ENCODE measurements around the gene ZDHHC4. TPM values are rescaled to one million over a fixed set of nuclear protein-coding genes. Genes with fewer than 3 reads are reported as not detected.
A peak's percentile ranks its signal among the peaks of the same experiment; 100 is the strongest.

The ZDHHC4 gene
- total and polyA plus RNA-seq, 9 donors: 35.9 to 92.0 (median 47.8) TPM

GRCh38 chr7:6636741-6637543, 59.7 kb downstream of the ZDHHC4 start, which contains the start of gene ZNF316:
Gene ZNF316 (plus strand): TSS chr7:6637318. CDS start chr7:6642410, 5,092 bp downstream.
- no peaks in the 10 kb centered on the region for H3K9me3 ChIP-seq
- H3K4me3 ChIP-seq: peak within 1 kb of the TSS; percentile 97
- peaks cover 9% of the 10 kb centered on the region for H3K4me1 ChIP-seq (ENCODE audit: insufficient read depth)
- H3K27me3 ChIP-seq: no peaks in the 10 kb centered on the region
- TF ChIP-seq EP300 (IDR thresholded peaks at IDR 0.05) (no peak), POLR2A (IDR thresholded peaks at IDR 0.05) (peak; percentile 46)
- H3K36me3 ChIP-seq: no peaks in the 10 kb centered on the region
- 0 to 1% (median 1%) methylated on average over 28 to 104 of the region's 104 CpGs for WGBS, 3 donors
- peak; percentile 59 to 80 (median 78) for DNase-seq
- intact Hi-C loops (cut with DNase I): no loop called here
- peak within 1 kb of the TSS; percentile 57 to 86 for H3K27ac ChIP-seq

GRCh38 chr7:6637544-6638229, 60.4 kb downstream of the ZDHHC4 start:
- no peak for TF ChIP-seq EP300 (IDR thresholded peaks at IDR 0.05)
- no peak for TF ChIP-seq CTCF (IDR thresholded peaks at IDR 0.05)
- TF ChIP-seq POLR2A (IDR thresholded peaks at IDR 0.05): no peak
- H3K27ac ChIP-seq: peak overlapping the region in 1 of 2 donors; percentile 41
- DNase-seq: peak in 2 of 5 donors; percentile 54 to 62
- intact Hi-C loops (cut with DNase I): no loop called here
- H3K9me3 ChIP-seq: no peaks in the 10 kb centered on the region
- H3K4me1 ChIP-seq (ENCODE audit: insufficient read depth): peaks cover 9% of the 10 kb centered on the region
- no peaks in the 10 kb centered on the region for H3K36me3 ChIP-seq
- peak overlapping the region; percentile 97 for H3K4me3 ChIP-seq
- H3K27me3 ChIP-seq: no peaks in the 10 kb centered on the region
- WGBS, 3 donors: 1% methylated on average over 12 to 60 of the region's 60 CpGs

Other genes starting within 250 kb of the ZDHHC4 start
- 10 to 100 TPM; 13.5 to 27.2 (median 18.6) TPM for gene FAM220A, start 228.5 kb upstream of the ZDHHC4 start, total RNA-seq
- 10 to 100 TPM; 12.1 to 14.2 TPM for gene FAM220A, start 228.5 kb upstream of the ZDHHC4 start, polyA plus RNA-seq
- gene RAC1, start 202.9 kb upstream of the ZDHHC4 start, total RNA-seq: 100 to 1,000 TPM; 101 to 208 (median 198) TPM
- 100 to 1,000 TPM; 153 to 389 TPM for gene RAC1, start 202.9 kb upstream of the ZDHHC4 start, polyA plus RNA-seq
- 10 to 100 TPM; 11.5 to 22.4 (median 15.5) TPM for gene DAGLB, start 129.5 kb upstream of the ZDHHC4 start, total RNA-seq
- 10 to 100 TPM in 1 of 2 donors, 1 to 10 TPM in 1; 8.8 to 10.7 TPM for gene DAGLB, start 129.5 kb upstream of the ZDHHC4 start, polyA plus RNA-seq
- gene KDELR2, start 93.3 kb upstream of the ZDHHC4 start, total RNA-seq: 100 to 1,000 TPM in 2 of 7 donors, 10 to 100 TPM in 5; 55.3 to 151 (median 93.3) TPM
- 100 to 1,000 TPM in 1 of 2 donors, 10 to 100 TPM in 1; 70.9 to 157 TPM for gene KDELR2, start 93.3 kb upstream of the ZDHHC4 start, polyA plus RNA-seq
- under 1 TPM in 6 of 7 donors, not detected in 1; 0.34 to 0.51 (median 0.40) TPM for gene GRID2IP, start 26.0 kb upstream of the ZDHHC4 start, total RNA-seq
- under 1 TPM; 0.07 to 0.15 TPM for gene GRID2IP, start 26.0 kb upstream of the ZDHHC4 start, polyA plus RNA-seq
- 10 to 100 TPM; 20.3 to 35.0 (median 30.4) TPM for gene INTS15, start 12.6 kb downstream of the ZDHHC4 start, total RNA-seq
- 10 to 100 TPM; 20.9 to 24.8 TPM for gene INTS15, start 12.6 kb downstream of the ZDHHC4 start, polyA plus RNA-seq
- gene ZNF853, start 38.2 kb downstream of the ZDHHC4 start, total RNA-seq: 10 to 100 TPM; 16.5 to 25.9 (median 22.2) TPM
- 10 to 100 TPM in 1 of 2 donors, 1 to 10 TPM in 1; 9.1 to 14.5 TPM for gene ZNF853, start 38.2 kb downstream of the ZDHHC4 start, polyA plus RNA-seq
- gene ZNF316, start 59.9 kb downstream of the ZDHHC4 start, total RNA-seq: 10 to 100 TPM; 14.5 to 36.4 (median 28.4) TPM
- gene ZNF316, start 59.9 kb downstream of the ZDHHC4 start, polyA plus RNA-seq: 10 to 100 TPM; 11.5 to 17.6 TPM
- gene ZNF12, start 129.5 kb downstream of the ZDHHC4 start, total RNA-seq: 10 to 100 TPM; 17.0 to 33.7 (median 29.0) TPM
- gene ZNF12, start 129.5 kb downstream of the ZDHHC4 start, polyA plus RNA-seq: 10 to 100 TPM; 14.1 to 14.9 TPM
- gene RSPH10B2, start 176.6 kb downstream of the ZDHHC4 start, total RNA-seq: 10 to 100 TPM in 1 of 7 donors, 1 to 10 TPM in 1, under 1 TPM in 3, not detected in 2; 0.28 to 14.7 (median 0.79) TPM
- gene RSPH10B2, start 176.6 kb downstream of the ZDHHC4 start, polyA plus RNA-seq: under 1 TPM; 0.07 to 0.19 TPM
- gene CCZ1B, start 248.8 kb downstream of the ZDHHC4 start, total RNA-seq: 10 to 100 TPM; 38.5 to 63.7 (median 43.0) TPM
- gene CCZ1B, start 248.8 kb downstream of the ZDHHC4 start, polyA plus RNA-seq: 10 to 100 TPM; 19.2 to 58.9 TPM